ENCODE measurements around the gene HERC2.
"Not testable (repeated sequence)": the region's sequence is repeated elsewhere in the genome, so short reads cannot be mapped to it uniquely, and the experiment has no call there.

HERC2 gene

DNA sequence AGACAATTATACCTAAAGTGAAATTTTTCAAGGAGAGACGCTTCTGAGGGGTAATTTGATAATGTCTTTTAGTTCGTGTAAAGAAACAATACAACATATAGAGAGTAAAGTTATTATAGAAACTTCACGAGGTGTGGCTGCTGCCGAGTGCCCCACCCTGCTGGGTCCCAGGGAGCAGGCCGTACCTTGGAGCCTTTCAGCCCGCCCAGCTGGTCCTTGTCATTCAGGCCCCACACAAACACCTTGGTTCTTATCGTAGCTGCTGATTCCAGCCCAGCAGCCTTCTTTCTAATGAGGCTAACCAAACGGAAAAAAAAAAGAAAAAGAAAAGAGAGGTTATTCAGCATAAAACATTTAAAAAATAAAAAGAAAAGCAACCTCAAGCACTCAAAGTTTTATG, 139.8 kb downstream of the HERC2 start:
- no peak for DNase-seq (ENCODE audit: low read depth)

DNA sequence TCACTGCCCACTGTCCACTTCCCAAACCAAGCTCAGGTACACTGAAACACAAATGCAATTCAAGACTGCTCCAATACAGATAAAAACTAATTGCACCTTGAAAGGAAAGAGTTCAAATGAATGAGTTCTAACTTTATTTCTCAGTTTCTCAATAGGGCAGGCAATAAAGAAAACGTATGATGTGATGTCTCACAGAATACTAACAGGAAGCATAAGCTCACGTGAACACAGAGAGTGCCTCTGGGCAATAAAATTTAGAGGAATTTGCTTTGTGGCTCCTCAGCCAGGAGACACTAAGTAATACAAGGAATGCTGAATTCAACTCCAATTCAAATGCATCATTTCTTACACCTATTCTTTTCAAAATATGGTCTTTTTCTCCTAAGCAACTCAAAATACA, 140.6 kb downstream of the HERC2 start:
- no peak for DNase-seq (ENCODE audit: low read depth)

DNA sequence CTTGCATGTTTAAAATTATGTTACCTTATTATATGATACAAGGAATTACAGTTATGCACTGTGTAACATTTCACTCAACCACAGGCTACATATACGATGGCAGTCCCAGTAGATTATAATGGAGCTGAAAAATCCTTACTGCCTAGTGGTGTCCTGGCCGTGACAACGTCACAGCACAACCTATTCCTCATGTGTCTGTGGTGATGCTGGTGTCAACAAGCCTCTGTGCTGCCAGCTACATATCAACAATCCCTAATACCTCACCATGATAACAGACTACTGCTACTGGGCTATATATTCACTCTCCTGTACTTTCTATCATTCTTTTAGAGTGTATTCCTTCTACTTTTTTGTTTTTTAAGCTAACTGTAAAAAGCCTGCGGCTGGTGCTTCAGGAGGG, 142.7 kb downstream of the HERC2 start:
- DNase-seq (ENCODE audit: low read depth): no peak

DNA sequence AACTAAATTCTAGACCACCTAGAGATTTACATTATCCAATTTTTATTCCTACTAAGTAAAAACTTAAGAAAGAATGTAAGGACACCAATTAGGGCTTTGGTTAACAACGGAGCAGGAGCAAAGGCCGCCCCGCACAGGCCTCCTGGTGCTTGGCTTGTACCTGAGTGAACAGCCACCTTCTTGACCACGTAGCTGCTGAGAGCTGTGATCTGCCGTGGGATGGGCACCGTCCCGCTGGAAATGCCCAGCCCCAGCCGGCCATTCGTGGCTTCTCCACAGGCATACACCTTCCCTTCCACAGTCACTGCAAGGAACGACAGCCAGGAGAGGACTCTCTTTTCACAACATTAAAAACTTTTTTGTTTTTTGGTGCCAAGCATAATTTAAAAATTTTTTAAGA, 143.3 kb downstream of the HERC2 start:
- no peak for DNase-seq (ENCODE audit: low read depth)

DNA sequence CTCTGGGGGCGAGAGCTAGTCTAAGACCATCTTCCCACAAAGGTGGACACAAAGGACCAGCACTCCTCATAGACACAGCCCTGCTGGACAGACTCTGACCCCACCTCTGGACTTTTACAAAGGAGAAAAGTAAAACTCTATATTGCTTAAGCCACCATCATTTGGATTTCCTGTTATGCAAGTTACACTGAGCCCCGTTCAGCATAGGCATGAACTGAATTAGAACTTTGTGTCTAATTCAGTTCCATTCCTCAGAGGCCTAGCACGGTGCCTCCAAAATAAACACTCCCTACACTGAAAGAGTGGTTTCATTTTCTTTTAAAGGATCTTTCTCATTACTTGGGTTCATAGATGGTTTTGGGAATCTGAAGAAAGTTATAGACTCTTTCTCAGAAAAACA, 143.7 kb downstream of the HERC2 start:
- no peak for DNase-seq (ENCODE audit: low read depth)

DNA sequence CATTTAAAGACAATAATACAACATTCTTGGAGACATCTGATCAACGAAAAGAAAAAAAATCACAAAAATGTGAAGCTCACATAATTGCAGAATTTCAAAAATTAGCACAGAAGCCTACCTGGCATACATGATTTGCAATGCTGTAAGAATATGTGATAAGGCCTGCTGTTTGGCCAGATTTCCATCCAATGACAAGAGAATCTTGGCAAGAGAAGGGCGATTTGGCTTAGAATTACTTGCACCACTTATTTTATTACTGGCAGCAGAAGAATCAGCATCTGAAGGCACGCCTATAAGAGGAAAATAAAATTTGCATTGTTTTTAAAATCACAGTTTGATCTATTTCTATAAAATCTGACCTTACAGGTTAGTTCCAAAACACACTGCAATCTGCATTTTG, 152.6 kb downstream of the HERC2 start:
- DNase-seq (ENCODE audit: low read depth): no peak

DNA sequence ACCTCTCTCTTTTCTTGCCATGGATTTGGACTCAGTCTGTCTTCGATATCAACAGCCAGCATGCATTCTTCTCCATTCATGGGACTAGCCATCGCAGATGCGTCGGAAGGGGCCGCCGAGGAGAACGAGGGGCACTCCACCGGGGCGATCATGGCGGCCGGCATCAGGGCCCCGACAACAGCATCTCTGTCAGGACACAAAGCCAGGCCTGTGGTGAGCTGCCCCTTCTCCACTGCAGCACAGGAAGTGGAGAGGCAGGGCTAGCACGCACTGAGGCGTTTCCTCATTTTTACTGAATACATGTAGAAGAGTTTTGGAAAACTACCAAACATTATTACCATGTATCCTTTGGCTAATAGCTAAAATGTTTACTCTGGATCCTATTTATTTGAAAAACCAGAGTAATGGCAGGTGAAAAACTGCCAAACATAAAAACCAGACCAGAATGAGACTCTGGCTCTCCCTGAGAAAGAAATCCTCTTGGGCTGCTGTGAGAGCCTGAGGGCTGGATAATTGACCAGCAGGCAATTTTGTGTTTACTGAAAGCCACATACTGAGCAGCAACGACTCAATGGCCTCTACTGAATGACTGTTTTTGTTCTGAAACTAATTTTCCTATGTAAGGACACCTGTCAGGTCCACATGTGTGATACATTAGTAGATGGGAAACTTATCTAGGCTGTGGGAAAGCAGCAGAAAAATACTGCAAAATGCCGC, 153.4 kb downstream of the HERC2 start:
- DNase-seq (ENCODE audit: low read depth): not testable (repeated sequence)

DNA sequence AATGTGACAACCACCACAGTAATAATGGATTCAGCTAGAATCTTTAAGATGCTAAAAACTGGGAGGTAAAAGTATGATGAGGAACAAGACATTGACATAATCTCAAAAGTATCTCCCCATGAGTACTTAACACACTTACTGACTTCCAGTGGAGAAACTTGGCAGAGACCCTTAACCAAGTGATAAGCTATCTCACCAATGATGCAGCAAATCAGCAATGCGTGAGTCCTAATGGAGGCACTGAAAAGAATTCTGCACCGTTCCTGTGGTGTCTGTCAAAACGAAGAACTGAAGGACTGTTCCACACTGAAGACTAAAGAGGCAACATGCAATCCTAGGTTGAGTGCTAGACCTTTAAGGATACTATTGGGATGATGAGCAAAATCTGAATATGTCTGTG, 154.9 kb downstream of the HERC2 start:
- no peak for DNase-seq (ENCODE audit: low read depth)

DNA sequence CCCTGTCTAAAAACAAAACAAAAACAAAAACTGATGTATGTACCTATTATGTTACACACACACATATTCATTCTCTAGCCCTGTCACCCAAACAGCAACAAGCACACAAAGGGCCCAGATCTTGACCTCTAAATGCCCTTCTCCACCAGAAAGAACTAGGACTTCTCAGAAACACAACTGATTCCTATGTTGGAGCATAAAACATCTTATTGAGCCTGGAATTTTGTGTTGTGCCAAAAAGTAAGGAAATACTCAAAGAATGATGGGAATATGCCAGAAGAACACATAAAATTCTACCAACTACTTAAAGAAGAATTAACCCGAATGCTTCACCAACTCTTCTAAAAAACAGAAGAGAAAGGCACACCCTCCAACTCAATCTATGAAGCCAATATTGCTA, 156.2 kb downstream of the HERC2 start:
- no peak for DNase-seq (ENCODE audit: low read depth)

DNA sequence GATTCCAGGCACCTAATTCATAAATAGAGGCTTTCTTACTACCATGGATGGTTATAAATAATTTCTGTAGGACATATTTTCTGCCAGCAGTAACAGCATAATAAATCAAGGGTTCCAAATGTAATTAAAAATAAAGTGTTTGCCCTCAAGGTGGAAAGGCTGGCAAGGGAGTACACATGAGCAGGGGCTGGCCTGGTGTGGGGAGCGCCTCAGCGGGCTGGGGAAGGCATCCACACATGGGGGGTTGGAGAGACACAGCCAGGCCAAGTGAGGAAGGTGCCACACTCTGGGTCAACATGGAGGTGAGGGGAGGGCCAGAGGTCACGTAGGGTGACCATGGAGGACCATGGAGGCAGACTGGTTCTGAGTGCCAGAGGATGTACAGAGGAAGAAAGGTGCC, 157.1 kb downstream of the HERC2 start:
- DNase-seq (ENCODE audit: low read depth): no peak

DNA sequence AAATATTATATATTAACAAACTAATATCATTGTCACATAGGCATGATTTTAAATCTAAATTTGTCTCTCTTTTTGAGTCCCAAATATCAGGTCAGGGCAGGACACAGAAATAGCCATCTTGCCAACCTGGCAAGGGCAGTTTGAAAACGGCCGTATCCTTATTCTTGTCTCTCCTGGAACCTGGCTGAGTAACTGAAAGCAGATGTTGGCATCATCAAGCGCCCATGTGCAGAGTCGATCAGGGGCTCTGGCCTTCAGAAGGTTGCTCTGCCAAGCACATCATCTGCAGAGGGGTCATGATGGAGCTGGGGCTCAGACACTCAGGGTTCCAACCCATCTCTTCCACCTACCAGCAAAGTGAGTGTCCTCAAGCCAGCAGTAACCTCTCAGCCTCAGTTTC, 167.7 kb downstream of the HERC2 start:
- no peak for DNase-seq (ENCODE audit: low read depth)

DNA sequence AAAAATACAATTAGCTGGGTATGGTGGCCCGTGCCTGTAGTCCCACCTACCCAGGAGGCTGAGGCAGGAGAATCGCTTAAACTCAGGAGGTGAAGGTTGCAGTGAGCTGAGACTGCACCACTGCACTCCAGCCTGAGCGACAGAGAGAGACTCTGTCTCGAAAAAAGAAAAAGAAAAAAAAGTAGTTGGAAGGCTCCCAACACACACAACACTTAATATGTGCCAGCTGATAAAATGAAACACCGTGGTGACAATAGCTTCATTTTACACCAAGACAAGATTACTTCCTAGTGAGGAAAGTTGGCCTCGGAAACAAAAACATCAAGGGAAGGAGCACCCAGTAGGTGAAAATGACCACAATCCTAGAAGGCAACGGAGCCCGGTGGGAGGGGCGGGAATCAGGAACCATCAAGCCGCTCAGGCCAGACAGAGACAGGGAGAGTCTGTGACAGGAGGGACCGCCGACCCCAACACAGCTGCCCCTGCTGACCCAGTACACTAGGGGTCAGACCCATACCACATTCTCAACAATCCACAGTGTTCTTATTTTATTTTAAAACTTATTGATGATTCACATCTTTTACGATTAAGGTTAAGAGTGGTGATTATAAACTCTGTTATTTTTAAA, 168.4 kb downstream of the HERC2 start:
- no peak for DNase-seq (ENCODE audit: low read depth)

DNA sequence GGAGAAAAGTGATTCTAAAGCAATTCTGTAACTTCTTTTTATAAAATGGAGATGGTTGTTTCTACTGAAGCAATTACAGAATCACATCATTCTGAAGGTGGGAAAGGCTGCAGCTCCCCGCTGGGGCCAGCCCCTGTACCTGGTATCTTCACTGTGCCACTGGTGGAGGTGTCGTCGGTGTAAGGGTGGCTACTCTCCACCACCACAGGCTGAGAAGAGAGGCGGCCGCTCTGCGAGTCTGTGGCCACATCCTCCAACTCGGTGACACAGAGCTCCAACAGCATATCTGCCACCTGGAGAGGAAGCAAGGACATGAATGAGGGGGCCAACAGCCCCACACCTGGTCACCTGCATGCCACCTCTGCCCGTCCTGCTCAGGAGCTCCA, 169.4 kb downstream of the HERC2 start:
- not testable (repeated sequence) for DNase-seq (ENCODE audit: low read depth)

DNA sequence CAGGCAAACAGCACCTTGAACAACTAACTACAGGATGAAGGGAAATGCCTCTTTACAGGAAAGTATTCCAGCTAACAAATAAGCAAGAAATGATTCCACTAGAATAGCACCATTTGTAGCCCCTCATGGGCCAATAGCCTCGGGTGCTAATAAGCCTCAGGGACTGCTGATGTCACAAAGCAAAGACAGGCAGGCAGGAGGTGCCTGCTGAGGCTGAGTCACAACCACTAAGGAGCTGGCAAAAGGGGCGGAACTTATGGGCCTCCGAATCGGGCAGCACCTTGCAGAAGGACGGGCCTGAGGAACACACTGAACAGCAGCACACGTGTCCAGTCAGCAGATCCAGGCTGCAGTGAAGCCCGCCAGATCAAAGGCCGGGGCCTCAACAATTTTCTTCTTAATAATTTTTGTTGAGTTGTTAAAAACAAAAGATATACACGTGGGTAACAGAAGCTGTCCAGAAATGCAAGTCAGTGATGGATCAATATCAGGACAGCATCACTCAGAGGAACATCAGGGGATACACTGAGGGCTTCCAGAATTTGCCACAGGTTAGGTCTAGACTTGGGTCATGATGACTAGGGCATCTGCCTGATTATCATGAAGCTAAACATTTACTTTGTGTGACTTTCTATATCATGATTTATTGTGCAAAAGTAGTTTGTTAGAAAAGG, 170.0 kb downstream of the HERC2 start:
- not testable (repeated sequence) for DNase-seq (ENCODE audit: low read depth)

DNA sequence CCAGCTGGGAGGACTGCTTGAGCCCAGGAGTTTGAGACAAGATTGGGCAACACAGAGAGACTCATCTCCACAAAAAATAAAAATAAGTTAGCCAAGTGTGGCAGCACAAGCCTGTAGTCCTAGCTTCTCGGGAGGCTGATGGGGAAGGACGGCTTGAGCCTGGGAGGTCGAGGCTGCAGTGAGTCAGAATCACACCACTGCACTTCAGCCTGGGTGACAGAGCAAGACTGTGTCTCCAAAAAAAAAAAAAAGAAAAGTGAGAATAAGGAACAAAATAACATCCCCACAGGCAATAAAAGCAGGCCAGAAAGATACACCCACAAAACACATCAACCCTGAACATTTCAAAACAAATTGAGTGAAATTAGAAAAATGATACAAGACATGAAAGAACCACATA, 174.2 kb downstream of the HERC2 start:
- DNase-seq (ENCODE audit: low read depth): no peak

DNA sequence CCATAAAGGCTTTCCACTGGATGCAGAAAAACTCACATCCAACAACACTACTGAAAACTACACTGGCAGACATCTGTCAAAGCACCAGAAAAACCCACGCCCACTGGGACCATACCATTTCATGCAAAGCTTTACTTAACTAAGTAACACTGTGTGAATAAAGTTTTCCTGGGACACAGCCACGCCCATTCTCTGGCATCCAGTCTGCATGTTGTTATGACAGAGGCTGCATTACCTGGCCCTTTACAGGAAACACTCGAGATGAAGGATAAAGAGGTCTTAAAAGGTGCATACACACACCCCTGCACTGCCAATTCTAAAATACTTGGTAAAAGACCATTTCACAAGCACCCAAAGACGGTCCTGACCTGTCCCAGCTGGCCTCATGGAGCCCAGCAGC, 176.6 kb downstream of the HERC2 start:
- not testable (repeated sequence) for DNase-seq (ENCODE audit: low read depth)

DNA sequence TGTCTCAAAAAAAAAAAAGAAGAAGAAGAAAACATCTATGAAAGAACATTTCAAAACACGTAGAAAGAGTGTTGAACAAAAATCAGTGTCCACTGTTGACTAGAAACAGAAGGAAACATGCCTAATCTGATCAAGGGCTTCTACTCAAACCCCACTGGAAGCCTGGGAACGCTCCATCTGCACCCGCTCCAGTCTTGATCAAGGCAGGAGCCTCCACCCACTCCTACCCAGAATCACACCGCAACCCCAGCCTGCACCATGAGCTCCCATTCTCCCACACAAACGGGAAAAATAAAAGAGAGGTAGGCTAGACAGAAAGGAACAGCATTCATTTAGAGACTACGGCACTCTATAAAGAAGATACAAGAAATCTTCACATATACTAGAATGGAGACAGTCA, 181.9 kb downstream of the HERC2 start:
- no peak for DNase-seq (ENCODE audit: low read depth)

DNA sequence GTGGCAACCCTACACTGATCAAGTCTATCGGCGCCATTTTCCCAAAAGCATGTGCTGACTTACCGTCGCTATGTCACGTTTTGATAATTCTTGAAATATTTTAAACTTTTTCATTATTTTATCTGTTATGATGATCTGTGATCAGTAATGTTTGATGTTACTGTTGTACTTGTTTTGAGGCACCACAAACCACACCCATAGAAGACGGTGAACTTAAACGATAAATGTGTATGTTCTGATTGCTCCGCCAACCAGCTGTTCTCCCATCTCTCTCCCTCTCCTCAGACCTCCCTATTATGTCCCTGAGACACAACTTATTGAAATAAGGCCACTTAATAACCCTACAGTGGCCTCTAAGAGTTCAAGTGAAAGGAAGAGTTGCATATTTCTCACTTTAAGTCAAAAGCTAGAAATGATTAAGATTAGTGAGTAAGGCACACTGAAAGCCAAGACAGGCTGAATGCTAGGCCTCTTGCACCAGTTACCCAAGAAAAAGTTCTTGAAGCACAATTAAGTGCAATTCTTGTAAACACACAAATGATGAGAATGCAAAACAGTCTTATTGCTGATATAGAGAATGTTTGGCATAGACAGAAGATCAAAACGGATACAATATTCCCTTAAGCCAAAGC, 184.5 kb downstream of the HERC2 start:
- not testable (repeated sequence) for DNase-seq (ENCODE audit: low read depth)

DNA sequence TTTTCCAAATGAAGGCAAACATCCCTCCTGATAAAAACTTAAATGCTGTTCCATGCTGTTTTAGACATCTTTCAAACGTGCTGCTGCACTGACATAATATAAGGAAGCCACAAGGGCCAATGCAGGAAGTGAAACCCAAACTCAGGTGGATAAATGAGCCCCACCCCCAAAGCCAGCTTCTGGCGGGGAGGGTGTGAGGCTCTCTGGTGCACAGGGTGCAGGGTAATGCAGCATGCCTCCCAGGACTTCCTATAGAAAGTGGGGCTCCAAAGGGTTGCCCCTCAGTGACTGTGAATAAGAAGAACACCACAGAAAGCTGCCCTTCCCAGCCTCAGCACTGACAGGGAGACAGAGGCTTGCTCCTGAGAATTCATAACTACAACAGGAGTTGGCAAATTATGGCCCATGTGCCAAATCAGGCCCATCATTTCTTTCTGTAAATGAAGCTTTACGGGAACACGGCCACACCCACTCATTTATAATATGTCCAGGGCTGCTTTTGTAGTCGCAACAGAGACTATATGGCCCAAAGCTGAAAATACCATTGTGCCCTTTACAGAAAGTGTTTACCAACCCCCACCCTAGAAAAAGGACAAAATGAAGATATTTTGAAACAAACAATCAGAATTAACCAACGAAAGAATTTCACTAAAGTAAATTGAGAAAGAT, 185.6 kb downstream of the HERC2 start:
- DNase-seq (ENCODE audit: low read depth): not testable (repeated sequence)

DNA sequence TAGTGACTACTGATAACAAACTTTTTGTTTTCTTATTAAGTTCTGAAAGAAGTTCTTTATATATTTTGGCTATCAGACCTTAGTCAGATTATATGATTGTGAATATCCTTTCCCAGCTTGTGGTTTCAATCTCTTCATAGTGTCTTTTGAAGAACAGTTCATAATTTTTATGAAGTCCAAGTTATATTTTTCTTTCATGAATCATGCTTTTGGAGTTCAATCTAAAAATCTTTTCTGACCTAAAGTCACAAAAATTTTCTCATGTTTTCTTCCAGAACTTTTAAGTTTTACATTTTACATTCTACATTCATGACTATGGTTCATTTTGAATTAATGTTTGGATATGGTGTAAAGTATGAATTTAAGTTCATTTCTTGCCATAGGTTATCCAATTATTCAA, 188.7 kb downstream of the HERC2 start:
- DNase-seq (ENCODE audit: low read depth): no peak

DNA sequence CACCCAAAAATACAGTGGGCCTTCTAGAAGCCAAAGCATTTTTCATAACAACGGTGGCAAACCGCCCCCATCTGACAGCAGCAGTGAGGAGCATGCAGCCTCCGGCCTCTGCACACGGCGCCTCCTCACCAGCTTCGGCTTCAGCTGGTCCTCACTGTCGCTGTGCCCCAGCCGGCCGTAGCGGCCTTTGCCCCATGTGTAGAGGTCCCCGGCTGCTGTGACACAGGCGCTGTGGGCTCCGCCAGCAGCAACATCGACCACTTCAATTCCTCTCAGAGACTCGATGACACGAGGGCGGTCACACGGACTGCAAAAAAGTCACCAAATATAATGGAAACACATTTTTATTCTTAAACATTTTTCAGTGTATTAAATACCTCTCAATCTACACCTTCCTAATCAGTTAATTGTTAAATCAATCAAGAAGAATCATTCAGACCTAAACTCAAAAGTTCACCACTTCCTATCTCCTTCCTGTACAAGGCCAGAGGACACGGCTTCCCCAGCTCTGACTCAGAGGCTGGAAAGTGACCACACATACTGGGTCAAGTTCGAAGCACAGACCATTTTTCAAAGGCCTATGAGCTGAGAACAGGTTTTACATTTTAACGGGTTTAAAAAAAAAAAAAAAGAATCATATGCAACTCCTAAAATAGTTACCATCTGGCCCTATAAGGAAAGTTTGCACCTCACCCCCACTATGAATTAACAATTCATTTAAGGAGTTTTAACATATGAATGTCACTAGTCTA, 189.3 kb downstream of the HERC2 start:
- no peak for DNase-seq (ENCODE audit: low read depth)

DNA sequence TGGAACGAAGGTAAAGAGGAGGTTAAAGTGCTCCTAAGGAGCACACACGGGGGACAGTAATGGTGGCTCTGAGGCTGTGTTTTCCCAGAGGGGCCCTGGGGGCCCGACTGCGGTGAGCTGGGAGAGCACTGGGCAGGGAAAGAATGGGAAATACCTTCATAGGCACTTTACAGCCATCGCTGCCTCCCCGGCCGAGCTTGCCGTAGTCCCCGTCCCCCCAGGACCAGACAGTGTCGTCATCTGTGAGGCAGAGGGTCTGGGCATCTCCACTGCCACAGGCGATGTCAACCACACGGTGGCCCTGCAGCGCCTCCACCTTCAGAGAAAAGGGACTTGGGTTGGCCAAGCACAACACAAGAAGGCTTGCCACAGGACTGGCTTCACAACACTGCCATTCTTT, 190.0 kb downstream of the HERC2 start:
- DNase-seq (ENCODE audit: low read depth): no peak
